Skin epidermis (tissue), 12 donors: ENCODE results near the gene DMKN.

Experiments used
- H3K27ac ChIP-seq, 21 experiments: fragments of 200-600 bp; sonication (generic) in 11 of 21; one replicate each; pipeline ENCODE4 v1.5.0; 2020; ENCODE audit warnings: mild to moderate bottlenecking in 3 of 21, inconsistent platforms in 2 of 21, moderate library complexity in 2 of 21
- H3K4me3 ChIP-seq, 7 experiments: fragments of 200-600 bp; sonication (generic) in 2 of 7; one replicate each; pipeline ENCODE4 v1.5.0; 2020; ENCODE audit warnings: inconsistent platforms in 2 of 7, mild to moderate bottlenecking in 2 of 7, moderate library complexity in 1 of 7

DMKN gene

DNA sequence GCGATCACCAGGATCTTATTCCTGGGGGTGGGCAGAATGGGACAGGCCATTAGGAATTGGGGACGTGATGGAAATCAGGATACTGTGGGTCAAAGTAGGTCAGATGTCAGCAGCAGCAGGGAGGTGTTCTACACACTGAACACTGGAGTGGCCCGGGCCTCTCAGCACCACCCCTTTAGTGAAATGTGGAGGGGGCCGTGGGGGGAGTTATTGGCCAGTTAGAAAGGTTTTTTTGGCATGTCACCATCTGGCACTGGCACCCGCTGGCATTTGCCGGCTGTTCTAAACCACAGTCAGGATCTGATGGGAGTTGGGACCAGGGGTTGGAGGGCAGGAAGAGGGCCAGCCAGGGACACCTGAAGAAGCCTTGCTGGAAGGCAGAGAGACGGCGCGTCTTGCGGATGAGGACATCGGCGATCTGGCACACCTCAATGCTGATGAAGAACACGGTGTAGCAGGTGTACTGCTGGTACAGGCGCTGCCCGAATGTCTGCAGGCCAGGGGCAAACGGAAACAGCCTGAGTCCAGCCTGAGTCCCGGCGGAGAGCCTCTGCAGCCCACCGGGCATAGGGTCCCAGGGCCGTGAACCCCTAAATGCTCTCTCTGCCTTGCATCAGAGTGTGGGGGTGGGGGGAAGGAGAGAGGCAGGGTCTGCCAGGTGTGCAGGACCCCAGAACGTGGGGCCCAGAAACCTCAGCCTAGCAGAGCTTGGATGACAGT lies 37.8 kb upstream of the DMKN start:
- no peak overlapping the region for H3K27ac ChIP-seq

GRCh38 chr19:35549879-35550523 lies 36.6 kb upstream of the DMKN start:
- Histone ChIP-seq H3K4me3 (no peak overlapping the region), H3K27ac (no peak overlapping the region)

More for the DNA sequence above, 37.8 kb upstream of the DMKN start:
- no peak overlapping the region for H3K4me3 ChIP-seq

GRCh38 chr19:35549174-35549788 lies 35.8 kb upstream of the DMKN start:
- Histone ChIP-seq H3K27ac (no peak overlapping the region), H3K4me3 (no peak overlapping the region)

GRCh38 chr19:35546532-35546931 lies 33.1 kb upstream of the DMKN start:
- Histone ChIP-seq H3K27ac (peak overlapping the region in 11 of 21 experiments; percentile 43 to 97 (median 93)), H3K4me3 (peak overlapping the region; percentile 71 to 96 (median 90))

GRCh38 chr19:35545855-35546381 lies 32.5 kb upstream of the DMKN start:
- H3K4me3 ChIP-seq = peak overlapping the region; percentile 71 to 96 (median 90)
- H3K27ac ChIP-seq = peak overlapping the region; percentile 68 to 97 (median 91)

GRCh38 chr19:35545001-35545854 lies 31.8 kb upstream of the DMKN start, which contains the start of gene TMEM147:
Gene TMEM147, plus strand, starts transcription at chr19:35545626. Its CDS starts 114 bp downstream, at chr19:35545740.
- H3K27ac ChIP-seq = peak within 1 kb of the TSS; percentile 68 to 97 (median 91)
- H3K4me3 ChIP-seq = peak within 1 kb of the TSS; percentile 71 to 96 (median 90)

DNA sequence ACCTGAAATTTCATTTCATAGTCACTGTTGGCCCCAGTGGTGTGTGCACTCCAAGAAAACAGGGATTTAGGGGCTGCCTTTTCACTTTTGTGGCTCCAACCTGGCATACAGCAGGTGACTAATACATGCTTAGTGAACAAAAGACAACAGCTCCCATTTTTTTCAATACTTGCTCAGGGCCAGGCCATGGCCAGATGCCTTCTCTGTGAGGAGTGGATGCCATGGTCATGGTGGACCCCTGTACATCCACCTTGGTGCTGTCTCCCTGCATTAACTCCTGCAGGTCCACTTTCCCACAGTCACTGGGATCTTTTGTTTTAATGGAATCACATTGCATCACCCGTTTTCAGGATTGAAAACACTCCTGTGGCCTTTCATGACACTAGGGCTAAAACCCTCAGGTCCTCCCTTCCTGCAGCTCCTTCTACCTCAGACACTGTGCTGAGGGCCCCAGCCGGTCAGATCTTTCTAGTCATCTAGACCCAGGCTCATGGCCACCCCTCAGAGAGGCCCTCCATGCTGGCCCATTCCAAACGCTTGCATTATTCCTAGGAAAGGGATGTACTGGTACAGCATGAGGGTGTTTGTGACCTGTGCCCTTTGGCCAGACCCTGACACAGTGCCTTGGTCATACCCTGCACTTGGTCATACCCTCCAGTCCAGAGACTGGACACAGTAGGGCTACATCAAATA lies 30.8 kb upstream of the DMKN start:
- Histone ChIP-seq H3K4me3 (peak overlapping the region; percentile 71 to 96 (median 90)), H3K27ac (peak overlapping the region in 9 of 21 experiments; percentile 86 to 97 (median 92))

GRCh38 chr19:35543280-35544109 lies 30.0 kb upstream of the DMKN start:
- H3K27ac ChIP-seq = no peak overlapping the region
- no peak overlapping the region for H3K4me3 ChIP-seq

- Histone ChIP-seq H3K27ac (no peak overlapping the region), H3K4me3 (no peak overlapping the region)
Observed at GRCh38 chr19:35542209-35542608, 28.8 kb upstream of the DMKN start.

GRCh38 chr19:35540356-35540927 lies 27.0 kb upstream of the DMKN start:
- no peak overlapping the region for H3K27ac ChIP-seq
- H3K4me3 ChIP-seq = no peak overlapping the region

DNA sequence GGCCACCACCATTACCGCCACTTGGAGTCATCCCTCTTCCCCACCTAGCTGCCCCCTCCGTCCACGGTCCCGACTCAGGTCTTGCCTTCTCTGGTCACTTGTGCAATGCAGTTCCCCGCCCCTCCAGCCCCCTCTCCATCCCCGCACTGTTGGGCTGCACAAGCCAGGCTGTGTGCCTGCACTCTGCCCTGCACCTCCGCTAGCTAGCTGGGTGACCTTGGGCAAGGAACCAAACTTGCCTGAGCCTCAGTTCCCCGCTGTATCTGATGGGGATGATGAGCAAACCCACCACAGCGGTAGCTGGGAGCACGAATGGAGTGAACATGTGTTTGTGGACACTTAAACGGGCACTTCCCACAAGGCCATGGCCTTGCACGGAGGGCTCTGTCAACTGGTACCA lies 26.4 kb upstream of the DMKN start:
- Histone ChIP-seq H3K27ac (no peak overlapping the region), H3K4me3 (no peak overlapping the region)

GRCh38 chr19:35539314-35539713 lies 25.9 kb upstream of the DMKN start:
- Histone ChIP-seq H3K4me3 (no peak overlapping the region), H3K27ac (no peak overlapping the region)

DNA sequence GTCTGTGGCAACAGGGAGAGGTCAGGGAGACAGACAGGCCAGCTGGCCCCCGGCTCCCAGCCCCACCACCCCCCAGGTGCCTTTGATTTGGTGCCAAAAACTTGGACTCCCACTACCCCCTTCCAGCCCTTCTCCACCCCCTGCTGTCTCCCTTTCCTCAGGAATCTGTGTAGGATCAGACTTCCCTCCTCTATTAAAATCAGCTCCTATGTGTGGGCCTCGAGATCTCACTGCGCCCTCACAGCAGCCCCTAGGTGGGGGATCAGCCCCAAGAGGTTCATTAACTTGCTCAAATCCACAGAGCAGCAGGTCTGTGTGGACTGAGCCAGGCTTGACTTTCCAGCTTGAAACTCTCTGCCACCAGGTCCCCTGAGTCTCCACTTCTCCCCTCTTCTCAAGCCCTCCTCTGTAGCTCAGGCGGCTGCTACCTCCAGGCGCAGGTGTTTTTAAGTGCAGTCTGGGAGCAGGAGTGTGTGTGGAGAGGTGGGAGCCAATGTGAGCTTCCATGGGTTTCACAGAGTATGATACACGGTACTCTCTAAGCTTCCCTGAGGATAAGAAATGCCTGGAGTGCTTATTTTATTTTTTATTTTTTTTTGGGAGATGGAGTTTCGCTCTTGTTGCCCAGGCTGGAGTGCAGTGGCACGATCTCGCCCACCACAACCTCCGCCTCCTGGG lies 21.5 kb upstream of the DMKN start:
- H3K27ac ChIP-seq = no peak overlapping the region
- no peak overlapping the region for H3K4me3 ChIP-seq

DNA sequence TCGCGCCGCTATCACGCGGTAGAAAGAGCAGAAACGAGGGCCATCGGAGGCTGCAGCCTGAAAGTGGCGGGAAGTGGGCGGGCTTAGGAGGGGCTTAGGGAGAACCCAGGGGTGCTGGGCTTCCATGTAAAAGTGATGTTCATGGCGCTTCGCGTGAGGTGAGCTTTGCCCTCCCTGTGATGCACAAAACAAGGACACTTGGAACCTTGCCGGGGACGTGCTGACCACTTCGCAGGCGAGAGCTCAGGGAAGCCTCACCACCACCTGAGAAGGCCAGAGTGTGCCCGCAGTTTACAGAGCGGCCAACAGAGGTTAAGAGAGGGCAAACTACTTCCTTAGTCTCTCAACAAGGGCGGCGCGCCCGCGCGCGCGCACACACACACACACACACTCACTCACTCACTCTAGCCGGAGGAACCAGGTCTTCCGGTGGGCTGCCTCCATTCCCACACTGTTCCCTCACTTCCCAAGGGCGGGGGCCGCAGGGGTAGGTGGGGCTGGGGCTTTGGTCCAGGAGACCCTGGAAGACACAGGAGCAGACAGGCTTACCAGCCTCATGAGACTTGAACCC lies 20.5 kb upstream of the DMKN start:
- Histone ChIP-seq H3K27ac (no peak overlapping the region), H3K4me3 (peak overlapping the region in 3 of 7 experiments; percentile 4 to 14 (median 12))

DNA sequence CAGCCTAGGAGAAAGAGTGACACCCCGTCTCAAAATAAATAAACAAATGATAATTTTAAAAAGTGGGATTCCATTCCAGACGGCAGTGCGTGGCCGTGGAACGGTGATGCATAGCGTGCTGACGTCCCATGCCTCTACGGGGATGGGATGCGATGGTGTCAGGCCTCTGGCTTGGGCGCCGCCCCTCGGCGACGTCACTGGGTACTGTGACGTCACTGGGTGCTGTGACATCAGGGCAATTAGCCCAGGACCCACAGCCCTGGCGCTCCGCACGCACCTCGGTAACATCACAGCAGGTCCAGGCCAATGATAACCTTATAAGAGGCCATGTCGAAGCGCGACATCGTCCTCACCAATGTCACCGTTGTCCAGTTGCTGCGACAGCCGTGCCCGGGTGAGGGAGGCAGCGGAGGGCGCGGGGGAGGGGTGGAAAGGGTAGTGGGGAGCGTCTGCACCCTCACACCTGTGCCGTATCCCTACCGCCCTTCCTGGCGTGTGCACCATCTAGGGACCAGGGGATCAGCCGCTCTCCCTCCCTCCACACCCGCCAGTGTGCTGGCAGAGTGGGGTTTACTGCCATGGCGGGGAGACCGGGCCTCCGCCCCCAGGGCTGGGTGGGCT lies 19.9 kb upstream of the DMKN start, which contains the start of gene GAPDHS:
GAPDHS (plus strand) TSS at position 256 of the 621 bp plus-strand sequence; CDS start at position 328, 72 bp downstream.
- no peak within 1 kb of the TSS for H3K27ac ChIP-seq
- peak within 1 kb of the TSS in 3 of 7 experiments; percentile 4 to 14 (median 12) for H3K4me3 ChIP-seq

DNA sequence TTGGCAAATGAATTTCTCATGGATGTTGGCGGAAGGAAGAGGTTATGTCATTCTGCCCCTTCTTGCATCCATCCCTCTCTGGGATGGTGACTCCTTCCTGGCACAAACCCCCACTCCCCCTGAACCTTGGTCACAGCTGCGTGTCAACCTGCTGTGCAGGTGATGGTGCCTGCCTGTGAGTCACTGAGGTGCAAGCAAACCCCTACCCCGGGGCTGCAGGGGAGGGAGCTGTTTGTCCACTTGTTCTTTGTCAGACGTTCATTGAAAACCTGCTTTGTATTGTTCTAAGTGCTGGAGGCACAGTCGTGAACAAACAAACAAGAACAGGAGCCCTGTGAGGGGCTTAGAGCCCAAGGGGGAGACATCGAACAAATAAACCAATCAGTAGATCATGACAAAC lies 17.8 kb upstream of the DMKN start:
- H3K27ac ChIP-seq = peak overlapping the region in 1 of 21 experiments; percentile 78
- no peak overlapping the region for H3K4me3 ChIP-seq
